CD4-positive, alpha-beta T cell treated with Interleukin-6 for 4 hours (primary cell): Measurements from ENCODE around the gene PMEPA1.
A peak's percentile ranks its signal among the peaks of the same experiment; 100 is the strongest.

Source experiments
- DNase-seq: peaks from one replicate; pipeline ENCODE4 v3.0.0-alpha.2; 2020; ENCODE audit warnings: mixed read lengths

Gene PMEPA1

DNA sequence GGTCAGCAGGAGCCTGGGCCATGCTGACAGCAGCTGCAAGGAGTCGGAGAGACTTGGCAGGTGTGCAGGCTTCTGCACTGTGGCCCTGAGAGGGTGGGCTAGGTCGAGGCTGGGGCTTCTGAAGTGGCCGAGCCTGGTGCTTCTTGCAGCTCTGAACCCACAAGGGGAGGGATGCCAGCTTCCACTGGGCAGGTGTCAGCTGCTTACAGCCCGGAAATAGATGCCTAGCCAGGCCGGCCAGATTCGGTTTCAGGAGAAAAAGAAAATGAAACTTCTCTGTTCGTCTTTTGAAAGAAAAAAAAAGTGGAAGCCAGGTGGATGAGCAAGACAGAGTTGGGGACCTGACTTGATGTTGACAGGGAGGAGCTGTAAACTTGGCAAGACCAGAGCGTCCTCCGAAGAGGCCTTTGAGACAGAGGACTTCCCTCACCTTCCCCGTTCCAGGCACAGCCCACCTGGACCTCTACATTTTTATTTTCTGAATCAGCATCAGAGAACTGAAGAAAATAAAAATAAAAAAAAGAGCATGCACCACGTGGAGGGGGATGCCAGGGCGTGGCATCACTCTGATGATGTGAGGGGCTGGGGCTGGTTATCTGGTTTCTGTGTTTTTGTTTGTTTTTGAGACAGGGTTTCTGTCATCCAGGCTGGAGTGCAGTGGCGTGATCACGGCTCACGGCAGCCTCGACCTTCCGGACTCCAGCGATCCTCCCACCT lies 89.4 kb downstream of the PMEPA1 start, which contains the start of gene ZBP1:
TSS of gene ZBP1 (minus strand) at position 153 of the 717 bp plus-strand sequence. CDS start at position 22, 131 bp downstream.
- peak; percentile 69 for DNase-seq

DNA sequence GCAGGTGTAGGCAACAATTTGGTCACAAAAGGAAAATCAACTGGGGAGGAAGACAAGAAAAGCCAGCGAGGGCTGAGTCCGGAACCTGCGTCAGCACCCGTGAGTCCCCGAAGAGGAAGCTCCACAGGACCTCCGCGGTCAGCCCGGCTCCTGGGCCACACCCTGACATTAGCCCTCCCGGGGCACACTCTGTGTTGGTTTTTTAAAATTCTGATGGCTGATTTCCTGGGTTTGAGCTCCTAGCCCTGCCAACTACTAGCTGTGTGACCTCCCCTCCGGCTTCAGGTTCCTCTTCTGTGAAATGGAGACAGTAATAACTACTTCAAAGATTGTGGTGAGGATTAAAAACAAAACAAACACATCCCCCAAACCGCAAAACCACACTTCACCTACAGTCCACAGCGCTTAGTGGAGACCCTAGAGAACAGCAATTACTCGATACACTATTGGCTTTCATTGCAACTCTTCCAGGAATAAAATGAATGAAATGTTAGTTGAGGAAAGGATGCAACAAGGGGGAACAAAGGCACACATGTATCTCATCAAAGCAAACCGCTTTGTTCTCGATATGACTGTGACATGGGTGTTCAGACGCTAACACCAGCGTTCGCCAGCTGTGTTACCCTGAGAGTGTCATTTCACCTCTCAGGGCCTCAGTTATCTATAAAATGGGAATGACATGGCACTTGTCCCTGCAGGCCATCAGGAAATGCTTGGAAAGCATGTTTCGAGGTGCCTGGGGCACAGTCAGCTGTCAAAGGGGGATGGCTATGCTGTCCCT lies 90.6 kb downstream of the PMEPA1 start:
- DNase-seq = peak; percentile 72

DNA sequence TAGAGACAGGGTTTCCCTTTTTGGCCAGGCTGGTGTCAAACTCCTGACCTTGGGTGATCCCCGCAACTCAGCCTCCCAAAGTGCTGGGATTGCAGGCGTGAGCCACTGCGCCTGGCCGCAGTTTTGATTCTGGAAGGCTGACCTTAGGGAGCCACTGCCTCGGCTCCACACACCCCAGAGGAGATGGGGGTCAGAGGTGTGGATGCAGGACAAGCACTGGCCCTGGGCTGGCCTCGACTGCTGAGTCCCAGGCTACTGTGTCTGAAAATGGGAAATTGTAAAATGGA lies 91.1 kb downstream of the PMEPA1 start:
- no peak for DNase-seq

DNA sequence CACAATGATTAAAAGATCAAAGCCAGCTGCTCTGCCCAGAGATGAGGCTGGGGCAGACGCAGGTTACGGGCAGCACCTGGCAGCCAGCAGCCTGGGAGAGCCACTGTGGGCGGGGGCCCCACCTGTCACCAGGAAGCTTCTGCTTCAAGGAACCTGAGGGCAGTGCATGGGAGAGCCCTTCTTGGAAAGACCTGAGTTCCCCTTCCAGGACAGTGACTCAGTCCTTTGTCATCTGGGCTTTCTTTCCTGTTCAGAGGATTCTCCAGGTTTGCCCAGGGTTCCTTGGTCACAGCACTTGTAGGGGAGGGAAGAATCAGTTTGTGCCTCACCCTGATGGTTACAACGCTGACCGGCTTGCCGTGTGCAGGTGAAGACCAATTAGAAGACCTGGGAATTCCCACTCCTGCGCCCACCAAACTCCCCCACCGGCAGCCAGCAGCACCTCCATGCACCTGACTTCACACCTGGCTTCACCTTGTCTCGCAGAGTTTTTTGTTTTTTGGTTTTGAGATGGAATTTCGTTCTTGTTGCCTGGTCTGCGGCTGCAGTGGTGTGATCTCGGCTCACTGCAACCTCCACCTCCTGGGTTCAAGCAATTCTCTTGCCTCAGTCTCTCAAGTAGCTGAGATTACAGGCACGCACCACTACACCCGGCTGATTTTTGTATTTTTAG lies 91.6 kb downstream of the PMEPA1 start:
- DNase-seq = peak; percentile 27

DNA sequence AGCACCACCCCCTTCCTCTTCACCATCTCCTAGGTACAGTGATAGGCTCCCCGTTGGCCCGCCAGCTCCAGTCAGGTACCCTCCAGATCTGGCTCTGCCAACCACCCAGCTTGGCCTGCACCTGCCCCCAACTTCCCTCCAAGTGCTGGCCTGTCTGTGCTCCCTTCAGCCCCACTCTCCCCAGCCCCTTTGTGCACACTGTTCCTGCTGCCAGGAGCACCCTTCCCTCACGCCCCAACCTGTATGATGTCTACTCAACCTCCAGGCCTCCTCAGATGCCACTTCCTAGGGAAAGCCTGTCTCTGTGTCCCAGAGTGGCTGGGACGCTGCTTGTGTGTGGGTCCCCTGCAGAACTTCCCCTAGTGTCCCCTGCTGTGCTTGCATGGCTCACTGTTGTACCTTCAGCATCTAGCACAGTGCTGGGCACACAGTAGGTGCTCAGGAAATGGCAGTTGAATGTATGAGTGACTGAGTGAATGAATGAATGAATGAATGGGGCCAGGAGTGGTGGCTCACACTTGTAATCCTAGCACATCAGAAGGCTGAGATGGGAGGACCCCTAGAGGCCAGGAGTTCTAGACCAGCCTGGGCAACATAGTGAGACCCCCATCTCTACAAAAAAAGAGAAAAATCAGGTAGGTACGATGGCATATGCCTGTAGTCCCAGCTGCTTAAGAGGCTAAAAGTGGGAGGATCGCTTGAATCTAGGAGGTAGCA lies 92.6 kb downstream of the PMEPA1 start:
- no peak for DNase-seq

DNA sequence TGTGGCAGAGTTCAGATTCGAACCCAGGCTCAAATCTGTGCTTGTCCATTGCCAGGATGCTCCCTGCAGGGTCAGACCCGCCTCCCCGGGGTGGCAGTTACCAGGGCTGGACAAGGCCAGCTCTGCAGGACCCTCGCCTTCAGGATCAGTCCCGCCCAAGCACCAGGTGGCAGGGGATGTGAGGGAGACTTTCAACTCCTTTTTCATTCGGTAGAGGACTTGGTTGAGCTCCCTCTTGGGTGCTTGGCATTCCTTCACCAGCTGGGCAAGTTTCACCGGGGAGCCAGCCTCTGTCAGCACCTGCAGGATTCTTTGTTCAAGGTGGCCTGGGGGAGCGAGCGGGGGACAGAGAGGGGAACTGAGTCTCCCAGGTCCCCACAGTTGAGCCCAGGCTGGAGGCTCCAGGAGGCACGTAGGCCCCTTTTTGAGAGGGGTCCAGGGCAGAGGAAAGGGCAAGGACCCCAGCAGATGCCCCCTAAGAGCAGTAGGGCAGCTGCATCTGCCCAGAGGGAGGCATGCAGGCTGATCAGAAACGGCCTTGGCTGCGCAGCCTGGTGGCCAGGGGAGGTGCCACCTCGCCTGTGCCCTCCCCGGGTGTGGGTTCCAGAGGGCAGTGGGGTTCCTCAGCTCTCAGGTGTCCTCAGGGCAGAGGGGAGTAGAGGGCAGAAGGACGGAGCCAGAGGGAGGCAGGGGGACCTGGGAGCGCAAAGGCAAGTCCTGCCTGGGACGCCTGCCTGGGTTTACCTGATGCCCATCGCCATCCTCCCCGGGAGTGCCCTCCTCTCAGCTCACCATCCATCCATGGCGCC lies 93.5 kb downstream of the PMEPA1 start:
- no peak for DNase-seq

DNA sequence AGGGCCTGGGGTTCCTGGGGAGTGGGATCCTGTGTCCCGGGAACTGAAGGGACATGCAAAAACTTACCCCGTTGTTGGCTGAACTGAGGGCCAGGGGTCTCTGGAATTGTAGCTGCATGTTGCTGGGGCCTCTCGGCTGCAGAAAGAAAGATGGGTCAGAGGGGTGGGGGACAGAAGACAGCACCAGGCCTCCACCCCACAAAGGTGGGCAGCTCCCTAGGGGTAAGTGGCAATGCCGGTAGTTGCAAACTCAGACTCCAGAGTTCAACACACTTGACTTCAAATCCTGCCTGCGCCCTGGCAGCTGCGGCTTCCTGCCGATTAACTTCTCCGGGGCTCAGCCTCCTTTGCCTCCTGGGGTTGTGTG lies 94.4 kb downstream of the PMEPA1 start:
- DNase-seq = no peak

DNA sequence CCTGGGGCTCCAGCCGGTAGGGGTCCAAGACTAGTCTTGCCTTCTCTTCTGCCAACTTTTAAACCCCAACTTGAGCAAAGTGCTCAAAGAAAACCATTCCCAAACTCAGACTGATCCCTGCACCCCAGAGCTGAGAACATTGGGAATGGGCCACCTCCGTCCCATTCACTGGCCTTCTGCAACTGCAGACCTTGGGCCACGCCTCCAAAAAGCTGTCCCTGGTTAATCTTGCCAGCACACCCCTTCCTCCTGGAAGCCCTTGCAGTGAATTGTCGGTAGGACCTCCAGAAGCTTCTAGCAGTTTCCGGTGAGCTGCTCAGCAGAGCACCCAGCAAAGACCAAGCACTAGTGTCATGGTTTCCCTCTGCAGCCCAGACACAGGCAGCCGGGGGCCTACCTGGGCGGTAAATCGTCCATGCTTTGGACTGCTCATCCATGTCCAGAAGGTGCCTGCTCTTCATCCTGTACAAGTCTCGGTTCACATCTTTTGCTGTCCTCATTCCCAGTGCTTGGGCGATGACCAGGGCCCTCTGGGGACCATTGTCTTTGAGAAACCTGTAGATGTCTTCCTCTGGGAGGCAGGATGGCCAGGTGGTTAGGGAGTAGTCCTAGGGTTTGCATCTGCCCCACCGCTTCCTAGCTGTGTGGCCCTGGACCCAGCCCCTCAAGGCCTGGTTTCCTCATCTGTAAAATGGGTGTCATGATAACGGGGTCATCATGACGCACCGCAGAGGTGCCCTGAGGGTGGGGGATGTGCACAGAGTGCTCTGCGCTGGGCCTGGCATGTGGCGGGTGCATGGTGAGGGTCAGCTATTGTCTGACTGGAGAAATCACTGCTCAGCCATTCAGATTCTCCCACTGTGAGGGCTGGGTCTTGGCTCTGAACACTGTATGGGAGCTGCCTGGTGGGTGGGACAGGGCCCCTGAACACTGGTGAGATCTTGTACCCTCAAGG lies 95.0 kb downstream of the PMEPA1 start:
- DNase-seq = no peak

DNA sequence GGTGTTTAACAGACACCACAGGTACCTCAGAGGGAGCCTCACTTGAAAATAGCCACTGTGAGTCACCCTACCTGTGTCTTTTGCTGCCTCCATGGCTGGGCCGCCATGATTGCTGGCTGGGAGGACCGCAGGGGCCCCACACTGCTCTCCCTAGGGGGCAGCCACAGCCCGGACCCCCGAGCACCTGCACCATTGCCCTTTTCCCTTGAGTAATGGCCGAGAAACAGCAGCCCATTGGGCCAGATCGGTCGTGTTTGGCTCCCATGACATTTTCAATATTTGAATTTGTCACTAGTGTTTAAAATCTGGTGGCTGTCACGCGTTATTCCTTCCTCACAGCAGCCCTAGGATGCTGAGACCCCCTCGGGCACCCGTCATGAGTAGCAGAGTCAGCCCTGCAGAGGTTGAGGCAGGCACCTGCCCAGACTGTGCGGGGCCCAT lies 96.3 kb downstream of the PMEPA1 start:
- no peak for DNase-seq

DNA sequence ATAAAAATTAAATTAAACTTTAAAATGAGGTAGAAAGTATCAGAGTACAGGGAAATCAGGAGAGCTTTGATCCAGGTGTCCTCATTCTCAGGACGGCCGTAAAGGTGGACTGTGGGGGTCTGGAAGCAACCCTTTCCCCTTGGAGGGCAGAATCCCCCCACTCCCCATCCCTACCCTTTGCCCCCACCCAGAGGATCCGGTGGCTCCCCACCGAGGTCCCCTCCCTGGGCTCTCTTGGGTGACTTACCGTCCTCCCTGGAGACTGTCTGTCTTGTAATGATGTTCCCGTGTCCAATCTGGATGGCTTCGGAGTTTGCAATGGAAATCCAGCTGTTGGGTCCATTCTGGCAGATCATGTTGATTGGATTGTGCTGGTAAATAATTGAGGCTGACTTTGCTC lies 96.9 kb downstream of the PMEPA1 start:
- DNase-seq = no peak

DNA sequence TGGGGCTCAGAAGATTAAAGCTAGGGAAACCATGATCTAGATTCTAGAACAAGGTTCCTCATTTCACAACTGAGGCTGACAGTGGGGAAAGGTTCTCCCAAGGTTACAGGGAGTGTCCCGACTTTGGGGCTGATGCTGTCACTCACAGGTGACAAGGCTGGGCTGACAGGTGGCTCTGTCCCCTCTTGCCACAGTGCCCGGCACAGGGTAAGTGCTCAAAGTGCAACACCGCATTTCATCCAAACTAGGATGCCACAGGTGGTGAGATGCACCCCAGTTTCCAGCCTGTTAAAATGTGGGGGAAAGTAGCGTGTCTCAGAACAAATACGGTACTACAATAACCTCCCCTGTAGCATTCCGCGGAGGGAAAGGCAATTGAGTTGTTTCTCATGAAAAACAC lies 97.4 kb downstream of the PMEPA1 start:
- no peak for DNase-seq

DNA sequence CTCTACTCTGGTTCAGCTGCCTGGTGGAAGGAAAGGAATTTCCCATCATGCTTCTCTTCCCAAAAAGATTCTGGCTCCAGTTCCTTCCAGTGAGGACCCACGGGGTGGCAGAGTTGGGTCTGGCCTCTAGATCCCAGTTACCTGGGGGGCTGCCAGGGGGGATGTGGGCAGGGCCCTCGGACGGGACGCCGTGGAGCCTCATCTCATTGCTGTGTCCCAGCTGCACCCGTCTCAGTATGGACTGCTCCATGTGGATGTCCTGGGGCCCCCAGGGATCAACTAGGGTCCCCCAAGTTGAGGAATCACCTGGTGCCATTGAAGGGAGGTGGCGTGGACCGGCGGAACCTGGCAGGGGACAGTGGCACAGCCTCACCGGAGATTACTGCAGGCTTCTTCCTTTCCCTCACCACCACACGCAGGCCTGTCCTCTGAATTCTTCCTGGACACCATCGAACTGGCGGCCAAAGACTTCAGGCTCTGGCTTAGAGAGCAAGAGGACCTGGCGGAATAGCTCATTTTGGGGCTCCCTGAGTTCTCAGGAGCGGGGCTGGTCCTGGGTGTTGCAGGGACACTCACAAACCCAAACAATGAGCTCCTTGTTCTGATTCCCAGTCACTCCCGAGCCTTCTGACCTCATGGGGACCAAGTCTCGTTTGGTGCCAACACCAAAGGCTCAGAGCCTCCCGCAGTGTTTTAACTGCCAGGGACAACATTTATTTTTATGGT lies 98.1 kb downstream of the PMEPA1 start:
- DNase-seq = no peak

DNA sequence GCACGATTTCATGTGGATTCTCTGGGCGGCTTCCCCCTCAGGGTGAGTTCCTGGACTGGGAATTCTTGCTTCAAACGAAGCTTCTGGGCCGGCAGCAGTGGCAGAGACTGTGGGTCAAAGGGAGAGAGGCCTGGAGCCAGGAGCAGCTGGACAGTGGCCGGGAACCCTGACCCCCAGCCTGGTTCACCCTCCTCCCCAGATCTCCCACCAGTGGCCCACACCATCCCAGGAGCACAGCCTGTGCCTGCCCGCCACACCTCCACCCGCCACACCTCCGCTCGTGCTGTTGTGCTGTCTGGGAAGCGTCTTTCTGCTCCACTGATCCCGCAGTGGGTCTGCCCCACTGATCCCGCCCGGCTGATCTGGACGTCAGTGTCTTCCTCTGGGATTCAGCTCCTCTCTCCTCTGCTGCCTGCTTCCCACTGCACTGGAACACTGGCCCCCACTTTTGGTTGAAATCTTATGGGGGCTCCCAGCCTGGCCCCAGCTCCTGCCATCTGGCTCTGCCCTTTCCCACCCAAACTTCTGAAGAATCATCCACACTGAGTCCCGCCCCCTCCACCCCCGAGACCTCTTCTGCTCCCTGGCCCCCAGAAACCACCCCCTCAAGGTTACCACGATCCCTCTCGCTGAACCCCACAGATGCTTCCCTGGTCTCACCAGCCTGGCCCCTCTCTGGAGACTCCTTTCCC lies 99.4 kb downstream of the PMEPA1 start:
- no peak for DNase-seq

DNA sequence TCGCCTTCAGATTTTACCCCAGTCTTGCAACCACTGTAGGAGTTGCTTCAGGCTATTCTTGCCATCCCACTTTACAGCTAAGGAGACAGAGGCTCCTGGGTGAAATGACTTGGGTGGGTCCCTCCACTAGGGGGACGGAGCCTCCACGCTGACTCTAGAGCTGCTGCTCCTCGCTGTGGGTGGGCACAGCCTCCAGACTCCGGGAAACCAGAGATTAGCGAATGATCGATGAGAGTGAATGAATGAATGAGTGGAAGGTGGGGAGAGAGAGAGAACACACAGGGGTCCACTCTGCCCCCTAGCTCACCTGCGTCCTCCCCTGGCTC lies 100.0 kb downstream of the PMEPA1 start:
- DNase-seq = no peak

DNA sequence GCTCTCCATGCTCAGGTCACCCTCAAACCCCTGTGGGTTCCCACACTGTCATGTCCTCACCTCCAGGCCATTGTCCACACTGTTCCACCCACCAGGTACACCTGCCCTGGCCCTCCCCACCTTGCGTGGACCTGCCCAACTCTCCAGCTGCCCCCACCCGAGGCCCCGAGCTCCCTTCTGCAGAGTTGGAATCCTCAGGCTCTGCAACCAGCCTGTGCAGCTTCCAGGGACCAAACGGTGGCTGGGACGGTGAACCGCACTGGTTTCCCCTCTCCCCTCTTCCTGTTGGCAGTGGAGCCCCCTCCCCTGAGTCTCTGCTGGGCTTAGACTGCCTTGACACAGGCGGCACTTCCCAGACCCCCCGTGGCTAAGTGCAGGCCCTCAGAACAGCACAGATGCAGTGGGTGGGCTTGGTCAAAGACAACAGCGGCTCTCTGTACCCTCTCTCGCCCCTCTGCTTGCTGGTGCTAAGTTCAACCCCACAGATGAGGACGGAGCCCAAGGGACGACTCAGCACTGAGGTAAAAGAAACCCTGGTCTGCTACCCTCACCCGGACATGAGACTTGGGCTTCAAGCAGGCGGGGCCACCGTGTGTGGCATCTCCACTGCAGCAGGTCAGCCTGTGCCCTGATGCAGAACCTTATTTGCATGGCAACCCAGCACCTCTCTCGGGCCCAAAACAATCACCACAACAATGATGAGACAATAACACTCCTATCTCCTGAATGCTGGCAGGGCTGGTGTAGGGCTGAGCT lies 100.6 kb downstream of the PMEPA1 start:
- no peak for DNase-seq

DNA sequence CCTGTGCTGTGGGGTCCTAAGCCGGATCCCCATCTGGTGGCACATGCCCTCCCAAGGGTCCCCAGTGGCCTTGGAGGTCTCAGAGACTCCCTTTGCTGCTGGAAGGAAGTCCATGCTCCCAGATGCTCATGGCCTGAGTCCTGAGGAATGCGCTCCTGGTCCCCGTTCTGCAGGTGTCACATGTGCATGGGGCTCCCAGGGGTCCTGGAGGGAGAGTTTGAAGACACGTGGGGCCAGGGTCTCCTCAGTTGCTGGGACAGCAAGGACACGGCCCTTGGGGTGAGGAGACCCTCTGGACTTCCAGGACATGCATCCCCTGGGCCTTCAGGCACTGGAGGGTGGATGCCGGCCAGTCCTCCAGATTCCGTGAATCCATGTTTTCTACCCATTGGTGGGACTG lies 101.3 kb downstream of the PMEPA1 start:
- no peak for DNase-seq

DNA sequence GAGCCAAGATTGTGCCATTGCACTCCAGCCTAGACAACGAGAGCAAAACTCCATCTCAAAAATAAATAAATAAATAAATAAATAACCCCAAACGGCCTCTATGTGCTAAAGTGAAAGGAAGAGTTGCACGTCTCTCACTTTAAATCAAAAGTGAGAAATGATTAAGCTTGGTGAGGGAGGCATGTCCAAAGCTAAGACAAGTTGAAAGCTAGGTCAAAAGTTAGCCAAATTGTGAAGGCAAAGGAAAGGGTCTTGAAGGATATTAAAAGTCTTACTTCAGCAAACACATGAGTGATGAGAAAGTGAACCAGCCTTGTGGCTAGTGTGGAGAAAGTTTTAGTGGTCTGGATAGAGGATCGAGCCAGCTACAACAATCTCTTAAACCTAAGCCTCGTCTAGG lies 103.9 kb downstream of the PMEPA1 start:
- no peak for DNase-seq

DNA sequence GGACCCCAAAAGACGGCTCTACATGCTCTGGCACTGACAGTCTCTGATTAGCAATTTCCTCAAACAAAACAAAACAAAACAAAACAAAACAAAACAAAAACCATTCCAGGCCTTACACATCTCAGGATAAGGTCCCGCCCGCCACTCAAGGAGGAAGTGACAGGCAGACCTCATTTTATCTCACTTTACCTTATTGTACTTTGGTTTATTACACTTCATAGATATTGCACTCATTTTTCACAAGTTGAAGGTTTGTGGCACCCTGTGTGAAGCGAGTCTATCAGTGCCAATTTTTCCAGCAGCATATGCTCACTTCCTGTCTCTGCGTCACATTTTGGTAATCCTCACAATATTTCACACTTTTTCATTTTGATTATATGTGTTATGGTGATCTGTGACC lies 104.8 kb downstream of the PMEPA1 start:
- no peak for DNase-seq

DNA sequence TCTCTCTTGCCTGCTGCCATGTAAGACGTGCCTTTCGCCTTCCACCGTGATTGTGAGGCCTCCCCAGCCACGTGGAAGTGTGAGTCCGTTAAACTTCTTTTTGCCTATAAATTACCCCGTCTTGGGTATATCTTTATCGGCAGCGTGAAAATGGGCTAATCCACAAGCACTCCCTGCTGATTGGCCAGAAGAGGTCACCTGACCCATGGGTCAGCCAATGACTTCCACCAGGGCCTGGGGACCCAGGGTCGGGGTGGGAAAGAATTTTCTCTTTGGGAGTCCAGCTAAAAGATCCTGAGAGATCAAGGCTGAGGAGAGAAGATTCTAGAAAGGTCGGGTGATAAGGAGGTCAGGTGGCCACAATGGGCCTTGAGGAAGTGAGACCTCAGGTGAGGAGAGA lies 106.7 kb downstream of the PMEPA1 start:
- no peak for DNase-seq
